Lung (tissue), 12 donors: ENCODE measurements around the gene TNFRSF12A. TPM values are rescaled to one million over a fixed set of nuclear protein-coding genes. Genes with fewer than 3 reads are reported as not detected.
A peak's percentile ranks its signal among the peaks of the same experiment; 100 is the strongest.

Experiments
- ATAC-seq: fragments of 200-7000 bp; cut with Tn5 transposase; one replicate; pipeline ENCODE4 v1.9.1; 2020; ENCODE audit warnings: moderate number of reproducible peaks; ENCODE audit not compliant: insufficient read depth, low FRiP score
- DNase-seq, 3 donors: peaks; one replicate each; pipeline ENCODE4 v3.0.0-alpha.2; 2013 to 2017
- H3K27ac ChIP-seq, 2 donors: one replicate each; pipeline ENCODE4 v1.5.1; 2013; ENCODE audit warnings: mild to moderate bottlenecking in 2 of 2, moderate library complexity in 2 of 2, control low read depth in 1 of 2, inconsistent platforms in 1 of 2, low read depth in 1 of 2, low read length in 1 of 2
- H3K27me3 ChIP-seq, 3 donors: one replicate each; pipeline ENCODE4 v1.5.1; 2013; ENCODE audit warnings: low read length in 2 of 3; ENCODE audit not compliant: control insufficient read depth in 3 of 3, insufficient read depth in 3 of 3
- H3K36me3 ChIP-seq, 4 donors: one replicate each; pipeline ENCODE4 v1.5.1; 2013; ENCODE audit warnings: low read length in 4 of 4, mild to moderate bottlenecking in 1 of 4, moderate library complexity in 1 of 4; ENCODE audit not compliant: control insufficient read depth in 4 of 4, insufficient read depth in 4 of 4
- H3K4me1 ChIP-seq, 5 donors: one replicate each; pipeline ENCODE4 v1.5.1; 2013; ENCODE audit warnings: low read length in 5 of 5, mild to moderate bottlenecking in 2 of 5, moderate library complexity in 1 of 5; ENCODE audit not compliant: control insufficient read depth in 5 of 5, insufficient read depth in 5 of 5
- H3K4me3 ChIP-seq: one replicate; pipeline ENCODE4 v1.5.1; 2013; ENCODE audit warnings: mild to moderate bottlenecking, control low read depth, moderate library complexity
- H3K9ac ChIP-seq, 2 donors: one replicate each; pipeline ENCODE4 v1.5.1; 2013; ENCODE audit warnings: low read length in 2 of 2, control low read depth in 1 of 2; ENCODE audit not compliant: insufficient read depth in 1 of 2
- H3K9me3 ChIP-seq, 4 donors: one replicate each; pipeline ENCODE4 v1.5.1; 2013; ENCODE audit warnings: low read length in 3 of 4, mild to moderate bottlenecking in 1 of 4, moderate library complexity in 1 of 4; ENCODE audit not compliant: control insufficient read depth in 4 of 4, insufficient read depth in 3 of 4
- WGBS, 2 donors: extraction: QIAGEN DNeasy Blood & Tissue Kit; methylation state at CpG; one replicate each; pipeline ENCODE4 v1.1.7; 2013; 5-methylcytosine and 5-hydroxymethylcytosine counted together
- polyA plus RNA-seq, 2 donors: library from polyadenylated mRNA; stranded (reverse); fragments of 200-250 nt; gene quantifications; one replicate each; pipeline ENCODE4 v1.2.1, GENCODE V29; 2013
- total RNA-seq, 2 donors: library from RNA; depleted of rRNA in 1 of 2; stranded (reverse); fragments of >200 nt in 1 of 2; gene quantifications; one replicate each; pipeline ENCODE4 v1.2.1, GENCODE V29; 2014 to 2021
- TF ChIP-seq, protein P1 (sequence below): IDR thresholded peaks from 2 replicates; pipeline ENCODE4 v1.5.1; 2012; ENCODE audit warnings: mild to moderate bottlenecking; ENCODE audit errors: control extremely low read depth, extremely low read depth
- donor health status: control.
- donor health status: control.
- donor health status: Bipolar disorder and iron deficiency.
- donor health status: healthy.
- donor health status: DM: yes; HTN: yes; CAD: no.

Gene TNFRSF12A
- total and polyA plus RNA-seq, 4 donors: 19.1 to 192 (median 119) TPM

DNA sequence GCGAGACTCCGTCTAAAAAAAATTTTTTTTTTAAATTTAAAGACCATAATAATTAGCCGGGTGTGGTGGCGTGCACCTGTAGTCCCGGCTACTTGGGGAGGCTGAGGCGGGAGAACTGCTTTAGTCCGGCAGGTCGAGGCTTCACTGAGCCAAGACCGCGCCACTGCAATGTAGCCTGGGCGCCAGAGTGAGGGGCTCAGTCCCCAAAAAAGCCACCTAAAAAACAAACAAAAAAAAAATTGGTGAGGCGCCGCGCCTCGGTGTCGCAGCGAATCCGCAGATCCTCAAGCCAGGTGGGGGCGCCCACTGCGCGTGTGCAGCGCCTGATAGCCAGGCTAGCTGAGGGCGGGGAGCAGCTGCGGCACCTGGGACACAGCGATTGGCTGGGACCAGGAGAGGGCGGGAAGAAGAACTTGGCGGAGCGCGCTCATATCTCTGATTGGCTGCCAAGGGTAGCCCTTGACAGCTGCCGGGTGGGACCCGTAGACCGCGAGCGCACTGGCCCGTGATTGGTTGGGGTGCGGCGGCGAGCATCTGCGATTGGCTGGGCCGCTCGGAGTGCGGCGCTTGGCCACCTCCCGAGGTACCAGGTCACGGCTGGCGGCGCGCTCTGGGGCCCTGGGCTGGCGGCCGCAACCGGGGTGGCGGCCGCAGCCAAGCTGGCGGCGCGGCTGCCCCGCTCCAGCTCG lies 16.4 kb upstream of the TNFRSF12A start:
- 8 to 12% methylated on average over 39 to 58 of the region's 58 CpGs for WGBS, 2 donors
- Histone ChIP-seq H3K4me1 (peaks cover 0 to 16% (median 2%) of the 10 kb centered on the region in 5 donors), H3K9ac (no peak overlapping the region), H3K4me3 (no peak overlapping the region), H3K36me3 (no peaks in the 10 kb centered on the region), H3K9me3 (no peaks in the 10 kb centered on the region), H3K27ac (peak overlapping the region in 1 of 2 donors; percentile 78), H3K27me3 (peaks cover 0 to 28% (median 10%) of the 10 kb centered on the region in 3 donors)
- ATAC-seq (peak; percentile 98), DNase-seq (peak; percentile 96 to 98 (median 97))
- TF ChIP-seq, protein P1, sequence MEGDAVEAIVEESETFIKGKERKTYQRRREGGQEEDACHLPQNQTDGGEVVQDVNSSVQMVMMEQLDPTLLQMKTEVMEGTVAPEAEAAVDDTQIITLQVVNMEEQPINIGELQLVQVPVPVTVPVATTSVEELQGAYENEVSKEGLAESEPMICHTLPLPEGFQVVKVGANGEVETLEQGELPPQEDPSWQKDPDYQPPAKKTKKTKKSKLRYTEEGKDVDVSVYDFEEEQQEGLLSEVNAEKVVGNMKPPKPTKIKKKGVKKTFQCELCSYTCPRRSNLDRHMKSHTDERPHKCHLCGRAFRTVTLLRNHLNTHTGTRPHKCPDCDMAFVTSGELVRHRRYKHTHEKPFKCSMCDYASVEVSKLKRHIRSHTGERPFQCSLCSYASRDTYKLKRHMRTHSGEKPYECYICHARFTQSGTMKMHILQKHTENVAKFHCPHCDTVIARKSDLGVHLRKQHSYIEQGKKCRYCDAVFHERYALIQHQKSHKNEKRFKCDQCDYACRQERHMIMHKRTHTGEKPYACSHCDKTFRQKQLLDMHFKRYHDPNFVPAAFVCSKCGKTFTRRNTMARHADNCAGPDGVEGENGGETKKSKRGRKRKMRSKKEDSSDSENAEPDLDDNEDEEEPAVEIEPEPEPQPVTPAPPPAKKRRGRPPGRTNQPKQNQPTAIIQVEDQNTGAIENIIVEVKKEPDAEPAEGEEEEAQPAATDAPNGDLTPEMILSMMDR: peak; percentile 88

DNA sequence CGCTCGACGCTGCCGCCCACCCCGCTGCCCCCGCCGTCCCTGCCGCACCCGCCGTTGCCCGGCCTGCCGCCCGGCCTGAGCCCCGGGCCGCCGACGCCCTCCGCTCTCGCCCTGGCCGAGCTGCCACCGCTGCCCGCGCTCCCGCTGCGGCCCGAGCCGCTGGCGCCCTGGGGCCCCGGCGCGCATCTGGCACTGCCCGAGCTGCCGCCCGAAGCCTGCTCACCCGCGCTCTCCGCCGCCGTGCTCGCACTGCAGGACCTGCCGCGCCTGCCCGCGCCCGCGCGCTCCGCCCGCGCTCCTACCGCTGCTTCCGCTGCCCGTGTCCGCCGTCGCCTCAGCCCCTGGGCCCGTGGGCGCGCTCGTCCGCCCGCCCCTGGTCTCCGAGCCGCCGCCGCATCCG lies 15.8 kb upstream of the TNFRSF12A start:
- H3K4me3 ChIP-seq: peak overlapping the region; percentile 30
- peak overlapping the region; percentile 46 to 78 for H3K27ac ChIP-seq
- DNase-seq (no peak), ATAC-seq (no peak)
- TF ChIP-seq, protein P1: no peak
- no peak overlapping the region for H3K9ac ChIP-seq
- no peaks in the 10 kb centered on the region for H3K9me3 ChIP-seq
- 0% methylated on average over 13 to 65 of the region's 67 CpGs for WGBS, 2 donors
- H3K27me3 ChIP-seq: peaks cover 0 to 30% (median 10%) of the 10 kb centered on the region in 3 donors
- H3K36me3 ChIP-seq: no peaks in the 10 kb centered on the region
- peaks cover 0 to 16% (median 2%) of the 10 kb centered on the region in 5 donors for H3K4me1 ChIP-seq

DNA sequence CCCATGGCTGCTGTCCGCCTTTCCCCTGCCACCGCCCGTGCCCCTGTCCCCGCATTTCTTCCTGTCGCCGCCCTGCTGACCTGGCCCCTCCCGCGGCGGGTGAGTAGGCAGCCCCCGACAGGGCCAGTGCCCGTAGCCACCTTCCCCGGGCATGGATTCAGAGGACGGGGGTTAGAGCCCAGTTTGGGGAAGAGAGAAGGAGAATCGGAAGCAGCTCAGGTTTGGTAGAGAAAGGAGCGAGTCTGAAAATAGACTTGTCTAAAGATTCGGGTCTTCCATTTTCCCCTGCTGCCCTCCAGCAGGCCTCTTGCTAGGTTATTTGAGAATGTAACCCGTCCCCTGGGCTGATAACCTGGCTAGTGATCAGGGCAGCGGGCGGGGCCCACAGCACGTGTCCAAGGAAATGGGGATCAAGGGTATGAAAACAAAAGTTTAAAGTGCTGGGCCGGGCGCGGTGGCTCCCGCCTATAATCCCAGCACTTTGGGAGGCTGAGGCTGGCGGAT lies 15.3 kb upstream of the TNFRSF12A start:
- ATAC-seq (no peak), DNase-seq (no peak)
- Histone ChIP-seq H3K4me3 (no peak overlapping the region), H3K27ac (peak overlapping the region; percentile 60 to 83), H3K9me3 (no peaks in the 10 kb centered on the region), H3K4me1 (peaks cover 0 to 18% (median 2%) of the 10 kb centered on the region in 5 donors), H3K9ac (no peak overlapping the region), H3K36me3 (no peaks in the 10 kb centered on the region), H3K27me3 (peaks cover 0 to 30% (median 10%) of the 10 kb centered on the region in 3 donors)
- 9 to 13% methylated on average over 22 to 25 of the region's 25 CpGs for WGBS, 2 donors
- TF ChIP-seq, protein P1: no peak
